ENCODE data around the gene SEC24D.

SEC24D gene

DNA sequence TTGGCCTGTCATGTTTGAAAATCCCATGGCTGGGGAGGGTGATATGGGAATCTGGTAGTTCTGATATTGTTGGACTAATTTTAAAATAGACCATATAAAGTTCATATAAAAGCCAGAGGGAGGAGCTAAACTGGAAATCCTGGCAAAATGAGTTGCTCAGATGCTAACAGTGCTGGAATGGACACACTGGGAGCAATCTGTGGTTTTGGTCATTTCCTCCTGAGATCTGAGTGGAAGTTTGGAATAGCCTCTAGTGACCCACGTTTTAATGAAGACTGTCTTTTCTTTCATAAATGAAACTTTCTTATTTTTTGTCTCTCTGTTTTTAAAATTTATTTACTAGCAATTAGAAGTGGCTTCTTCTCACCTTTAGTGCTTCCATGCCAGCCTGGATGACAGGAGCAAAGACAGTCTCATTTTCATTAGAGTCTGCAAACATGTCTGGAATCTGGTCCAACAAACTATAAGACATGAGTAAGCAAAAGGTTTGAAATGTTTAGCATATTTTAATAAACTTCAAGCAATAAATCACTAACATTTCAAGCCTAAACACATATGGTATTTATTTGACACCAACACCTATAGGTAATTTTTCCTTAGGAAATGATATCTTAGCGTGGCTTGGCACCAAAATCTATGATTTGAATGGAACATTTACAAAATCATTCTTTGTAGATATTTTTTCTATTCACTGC, 84.2 kb downstream of the SEC24D start:
- DNase-seq (ENCODE audit: low spot score), result no peak

DNA sequence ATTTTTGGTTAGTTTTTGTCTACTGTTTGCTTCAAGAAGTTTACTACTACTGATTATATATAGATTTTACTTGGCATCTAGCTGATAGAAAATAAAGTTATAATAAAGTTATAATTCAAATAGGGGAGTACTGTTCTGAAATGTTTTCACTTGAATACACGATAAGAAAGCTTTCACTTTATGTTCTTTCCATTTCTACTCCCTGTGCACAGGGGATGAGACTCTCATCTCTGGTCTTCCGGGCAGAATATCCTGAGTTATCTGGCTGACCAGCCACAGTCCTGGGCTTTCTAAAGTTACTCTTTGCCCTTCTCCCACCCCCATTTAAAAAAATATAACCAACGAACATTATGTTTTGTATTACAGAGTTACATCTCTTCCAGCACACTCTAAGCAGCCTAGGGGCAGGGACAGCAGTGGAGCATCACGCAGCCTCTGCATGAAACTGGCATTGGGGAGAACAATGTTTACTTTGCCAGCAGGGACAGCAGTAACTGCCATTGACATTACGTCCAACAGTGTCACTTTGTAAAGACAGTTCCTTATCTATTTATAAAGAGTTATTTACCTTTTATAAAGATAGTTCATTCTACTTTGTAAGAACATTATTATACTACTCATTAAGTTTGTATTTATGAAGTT, 86.5 kb downstream of the SEC24D start:
- DNase-seq (ENCODE audit: low spot score), result no peak

DNA sequence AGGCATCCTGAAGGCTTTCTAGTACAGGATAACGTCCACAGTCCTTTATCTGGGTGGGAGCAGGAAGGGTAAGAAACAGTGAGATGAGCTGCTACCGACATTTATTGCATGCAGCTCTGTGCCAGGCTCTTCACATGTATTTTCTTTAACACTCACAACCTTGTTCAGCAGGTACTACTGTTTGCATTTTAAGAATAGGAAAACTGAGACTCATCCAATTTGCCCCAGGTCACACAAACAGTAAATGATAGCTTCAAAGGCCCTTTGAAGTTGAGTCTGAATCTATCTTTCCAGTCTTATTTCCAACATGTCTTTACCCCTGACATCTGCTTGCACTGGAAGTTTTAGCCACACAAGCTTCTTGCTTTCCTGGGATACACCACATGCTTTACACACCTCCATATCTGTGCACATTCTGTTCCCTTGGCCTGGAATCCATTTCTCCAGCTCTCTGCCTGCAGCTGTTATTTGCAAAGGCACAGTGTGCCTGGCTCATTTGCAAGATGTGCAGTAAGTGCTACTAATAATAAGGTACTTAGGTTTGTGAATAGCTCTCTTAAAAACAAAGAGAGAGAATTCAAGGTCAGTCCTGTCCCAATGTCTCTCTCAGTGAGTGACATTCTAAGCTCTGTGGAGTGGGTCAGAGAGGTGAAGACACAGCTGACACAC, 89.5 kb downstream of the SEC24D start:
- DNase-seq (ENCODE audit: low spot score), result no peak

DNA sequence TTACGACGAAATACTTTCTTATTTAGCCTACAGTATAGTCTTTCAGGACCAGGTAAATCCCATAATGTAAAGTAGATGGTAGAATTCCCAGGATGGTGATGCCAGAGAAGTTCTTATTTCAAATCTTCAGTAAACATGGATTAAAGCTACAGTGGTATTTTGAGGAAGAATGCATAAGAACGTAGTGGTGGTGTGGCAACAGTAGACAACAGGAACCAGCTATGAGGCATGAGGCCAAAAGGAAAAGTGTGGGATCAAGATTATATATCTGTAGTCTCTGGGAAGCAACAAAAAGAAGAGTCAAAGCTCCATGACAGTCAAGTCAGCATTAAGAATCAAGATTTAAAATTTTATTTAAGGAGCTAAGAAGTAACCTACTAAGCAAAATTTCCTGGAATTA, 90.6 kb downstream of the SEC24D start:
- no peak for DNase-seq (ENCODE audit: low spot score)

DNA sequence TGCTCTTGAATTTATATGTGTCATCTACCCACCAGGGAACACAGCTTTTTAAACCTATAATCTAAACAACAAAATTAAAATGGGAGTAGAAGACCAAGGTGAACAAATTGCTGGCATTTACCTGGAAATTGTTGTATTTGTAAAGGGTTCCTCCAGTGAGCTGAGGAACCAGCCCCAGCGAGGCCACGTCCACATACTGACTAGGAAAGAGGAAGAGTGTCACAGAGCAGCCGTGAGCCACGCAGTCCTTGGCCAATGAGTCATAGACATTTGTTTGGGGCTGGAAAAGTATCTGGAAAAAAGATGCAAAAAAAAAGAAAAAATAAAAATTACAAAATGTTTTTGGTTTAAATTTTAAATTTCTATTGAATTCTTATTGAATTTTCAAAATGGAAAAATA, 92.1 kb downstream of the SEC24D start:
- no peak for DNase-seq (ENCODE audit: low spot score)

DNA sequence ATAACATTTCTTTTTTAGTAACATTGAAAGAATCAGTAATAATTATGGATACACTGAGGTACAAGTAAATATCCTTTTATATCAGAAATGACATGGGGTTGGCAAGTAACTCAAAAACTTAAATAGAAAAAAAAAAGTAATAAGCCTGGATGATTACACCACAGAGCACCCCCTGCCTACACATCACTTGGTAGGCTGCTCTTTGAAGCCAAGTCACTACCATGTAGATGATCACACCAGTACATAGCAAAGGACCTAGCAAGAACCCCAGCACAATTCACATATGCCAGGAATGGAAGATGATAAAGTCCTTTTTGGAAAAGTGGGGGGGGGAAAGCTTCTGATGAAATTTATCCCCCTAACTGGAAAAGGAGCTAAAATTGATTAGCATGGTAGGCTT, 93.9 kb downstream of the SEC24D start:
- DNase-seq (ENCODE audit: low spot score), result no peak

DNA sequence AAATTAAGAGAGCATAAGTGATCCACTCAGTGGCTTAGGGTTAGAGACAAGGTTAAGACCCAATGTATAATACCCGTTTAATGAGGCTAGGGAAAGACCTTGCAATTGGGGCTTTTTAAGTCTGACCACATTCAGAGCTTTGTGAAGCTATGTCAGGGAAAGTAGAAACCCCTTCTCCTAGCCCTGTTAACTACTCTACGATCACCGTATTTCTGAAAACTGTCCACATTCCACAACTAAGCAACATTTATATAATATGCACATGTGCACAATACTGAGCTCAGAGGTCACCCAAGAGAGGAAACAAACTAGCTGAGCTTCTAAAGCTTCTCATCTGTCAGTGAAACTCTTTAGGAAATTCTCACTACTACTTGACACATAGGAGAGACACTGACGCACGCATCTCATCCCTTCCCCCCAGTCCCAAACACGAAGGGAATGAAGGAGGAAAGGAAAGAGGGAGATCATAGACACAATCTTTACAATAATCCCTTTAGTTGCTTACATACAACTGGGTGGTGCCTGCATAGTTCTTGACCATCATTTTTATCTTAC, 94.5 kb downstream of the SEC24D start:
- no peak for DNase-seq (ENCODE audit: low spot score)

DNA sequence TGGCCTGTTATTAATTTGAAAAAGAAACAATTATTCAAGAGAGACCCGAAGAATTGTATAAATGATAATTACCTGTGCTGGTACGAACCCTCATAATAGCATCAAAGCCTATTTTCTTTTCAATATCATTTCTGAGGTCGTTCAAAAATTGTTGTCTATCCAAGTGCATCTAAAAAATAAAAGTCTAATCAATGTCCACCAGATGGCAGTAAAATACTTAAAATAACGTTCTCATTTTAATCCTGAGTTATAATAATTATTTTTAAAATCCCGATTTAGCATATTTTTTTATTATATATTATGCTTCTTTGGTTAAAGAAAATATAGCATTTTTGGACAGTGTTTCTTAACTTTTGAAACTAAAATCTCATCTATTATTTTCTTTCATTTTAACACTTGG, 95.1 kb downstream of the SEC24D start:
- DNase-seq (ENCODE audit: low spot score), result peak; percentile 14

DNA sequence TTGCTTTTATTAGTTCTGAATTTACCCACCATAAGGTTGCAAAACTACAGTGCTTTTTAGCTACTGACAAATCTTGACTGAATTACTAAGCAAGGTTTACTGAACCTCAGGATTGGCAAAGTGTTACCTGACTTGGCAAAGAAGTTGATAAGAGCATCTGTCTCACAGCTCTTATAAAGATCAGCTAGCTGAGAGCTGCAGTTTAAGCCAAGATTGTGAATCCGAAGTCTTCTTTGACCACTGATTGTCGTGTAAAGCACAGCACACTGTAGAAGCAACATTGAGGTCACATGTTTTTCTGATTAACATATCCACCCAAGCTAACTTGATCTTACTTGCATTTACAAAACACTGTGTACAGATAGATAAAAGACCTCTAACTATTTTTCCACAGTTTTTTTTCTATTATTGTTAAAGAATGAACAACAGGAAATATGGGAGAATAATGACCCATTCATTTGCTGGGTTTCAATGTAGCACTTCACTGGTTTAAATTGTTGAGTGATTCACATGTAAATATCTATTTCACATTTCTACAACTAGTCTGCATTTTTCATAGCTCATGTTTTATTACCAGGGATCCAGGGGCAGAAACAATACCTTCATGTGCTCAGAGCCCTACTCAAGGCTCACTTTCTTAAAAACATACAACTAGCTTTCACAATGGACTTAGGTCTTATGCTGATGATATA, 96.8 kb downstream of the SEC24D start:
- DNase-seq (ENCODE audit: low spot score), result no peak

DNA sequence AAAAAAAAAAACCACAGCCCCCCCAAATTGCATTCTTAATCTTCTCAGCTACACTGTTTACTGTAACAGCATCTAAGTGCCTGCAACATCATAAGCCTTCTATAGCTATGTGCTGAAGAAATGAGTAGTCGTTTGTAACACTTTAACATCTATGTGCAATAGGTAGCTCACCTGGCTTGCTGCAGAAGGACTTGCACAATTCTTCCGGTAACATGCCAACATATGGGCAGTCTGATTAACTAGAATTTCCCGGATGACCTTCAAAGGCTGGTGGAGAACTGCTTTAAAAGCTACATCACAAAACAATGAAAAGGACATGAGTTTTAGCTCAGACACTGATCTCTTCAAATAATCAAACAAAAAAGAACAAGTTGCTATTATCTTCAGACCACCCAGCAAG, 97.8 kb downstream of the SEC24D start:
- no peak for DNase-seq (ENCODE audit: low spot score)

DNA sequence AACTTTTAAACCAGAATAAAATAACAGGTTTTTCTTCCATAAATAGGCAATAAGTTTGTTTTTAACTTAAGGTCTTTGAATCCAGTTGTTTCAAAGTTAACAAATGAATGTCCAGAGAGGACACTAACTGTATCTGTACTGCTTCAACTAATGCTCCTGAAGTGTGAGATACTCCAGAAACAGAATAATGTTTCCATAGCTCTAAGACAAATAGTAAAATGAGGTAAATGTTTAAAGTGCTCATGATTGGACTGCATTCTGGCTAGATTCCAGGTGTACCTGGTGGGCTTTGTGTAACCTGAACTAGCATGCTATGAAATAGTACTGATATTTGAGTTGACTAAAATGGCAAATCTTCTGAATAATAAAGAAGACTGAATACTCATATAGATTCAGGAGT, 99.0 kb downstream of the SEC24D start:
- DNase-seq (ENCODE audit: low spot score), result no peak

DNA sequence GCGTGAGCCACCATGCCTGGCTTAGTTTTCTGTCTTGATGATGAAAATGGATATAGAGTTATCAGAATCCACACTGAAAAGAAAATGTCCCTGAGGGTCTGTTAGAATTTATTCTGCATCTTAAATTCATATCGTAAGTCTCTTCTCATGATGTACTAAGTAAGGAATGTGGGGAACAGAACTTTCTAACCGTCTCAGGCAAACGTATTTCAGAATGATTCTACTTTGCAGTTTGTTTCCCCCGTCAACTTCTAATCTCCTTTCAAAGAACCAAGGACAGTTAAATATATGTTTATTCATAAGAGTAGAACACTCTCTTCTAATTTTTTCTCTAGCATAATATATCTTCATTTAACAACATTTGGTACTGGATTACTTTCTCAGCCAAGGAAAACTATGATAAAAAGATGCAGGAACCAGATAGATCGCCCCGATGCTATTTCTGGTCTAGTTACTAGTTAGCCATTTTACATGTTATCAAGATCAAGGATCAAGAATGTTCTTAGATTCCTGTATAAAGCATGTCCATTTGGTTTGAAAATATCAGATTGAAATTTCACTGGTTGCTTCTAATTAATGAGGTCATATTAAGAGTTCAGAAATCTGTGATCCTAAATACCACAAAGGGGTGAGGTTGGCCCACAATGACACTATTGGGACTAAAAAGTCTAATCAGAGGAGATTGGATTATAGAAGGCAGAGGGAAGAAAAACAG, 101.3 kb downstream of the SEC24D start:
- no peak for DNase-seq (ENCODE audit: low spot score)

DNA sequence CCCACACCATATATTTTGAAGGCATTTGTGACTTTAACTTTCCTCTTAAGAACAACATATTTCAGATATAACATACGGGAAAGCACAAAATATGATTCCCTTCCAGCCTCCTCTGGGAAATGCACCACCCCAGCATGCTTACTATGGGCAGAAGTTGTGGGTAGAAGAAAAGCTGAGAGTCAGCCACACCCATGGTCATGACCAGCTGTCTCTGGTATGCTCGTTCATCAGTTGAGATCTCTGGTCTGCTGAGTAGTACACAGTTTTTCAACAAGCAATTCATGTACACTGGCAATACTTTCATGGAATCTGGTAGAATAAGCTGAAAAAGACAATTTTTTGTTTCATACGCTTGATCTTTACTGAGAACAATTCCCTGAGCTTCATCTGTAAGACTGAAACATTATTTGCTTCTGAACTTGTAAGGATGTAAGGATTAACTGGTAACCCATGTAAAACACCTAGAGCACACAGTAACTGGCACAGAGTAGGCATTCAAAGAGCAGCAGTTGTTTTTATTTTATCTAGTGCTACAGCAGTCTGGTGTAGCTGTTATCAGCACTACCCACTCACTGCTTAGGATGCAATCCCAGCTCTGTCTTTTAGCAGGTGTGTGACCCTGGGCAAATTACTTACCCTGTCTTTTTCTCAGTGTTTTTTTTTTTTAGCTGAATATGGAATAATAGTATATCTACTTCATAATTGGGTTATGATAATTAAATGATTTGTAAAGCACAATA, 103.2 kb downstream of the SEC24D start:
- no peak for DNase-seq (ENCODE audit: low spot score)

DNA sequence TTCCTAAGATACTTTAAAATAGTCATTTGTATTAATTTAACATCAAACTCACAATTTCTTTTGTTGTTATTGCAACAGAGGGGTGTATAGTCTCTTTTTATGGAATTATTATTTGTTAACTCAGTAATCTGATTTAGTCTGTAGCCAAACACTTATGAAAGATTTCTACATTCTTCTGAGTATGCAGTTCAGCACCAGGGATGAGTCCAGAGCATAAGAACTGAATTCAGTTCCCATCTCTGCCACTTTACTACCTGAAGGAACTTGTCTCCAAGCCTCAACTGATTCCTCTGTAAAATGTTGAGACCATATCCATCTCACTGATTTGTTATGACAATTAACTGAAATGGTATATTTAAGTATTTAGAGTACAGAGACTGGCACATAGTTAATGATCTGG, 105.2 kb downstream of the SEC24D start:
- DNase-seq (ENCODE audit: low spot score), result no peak

DNA sequence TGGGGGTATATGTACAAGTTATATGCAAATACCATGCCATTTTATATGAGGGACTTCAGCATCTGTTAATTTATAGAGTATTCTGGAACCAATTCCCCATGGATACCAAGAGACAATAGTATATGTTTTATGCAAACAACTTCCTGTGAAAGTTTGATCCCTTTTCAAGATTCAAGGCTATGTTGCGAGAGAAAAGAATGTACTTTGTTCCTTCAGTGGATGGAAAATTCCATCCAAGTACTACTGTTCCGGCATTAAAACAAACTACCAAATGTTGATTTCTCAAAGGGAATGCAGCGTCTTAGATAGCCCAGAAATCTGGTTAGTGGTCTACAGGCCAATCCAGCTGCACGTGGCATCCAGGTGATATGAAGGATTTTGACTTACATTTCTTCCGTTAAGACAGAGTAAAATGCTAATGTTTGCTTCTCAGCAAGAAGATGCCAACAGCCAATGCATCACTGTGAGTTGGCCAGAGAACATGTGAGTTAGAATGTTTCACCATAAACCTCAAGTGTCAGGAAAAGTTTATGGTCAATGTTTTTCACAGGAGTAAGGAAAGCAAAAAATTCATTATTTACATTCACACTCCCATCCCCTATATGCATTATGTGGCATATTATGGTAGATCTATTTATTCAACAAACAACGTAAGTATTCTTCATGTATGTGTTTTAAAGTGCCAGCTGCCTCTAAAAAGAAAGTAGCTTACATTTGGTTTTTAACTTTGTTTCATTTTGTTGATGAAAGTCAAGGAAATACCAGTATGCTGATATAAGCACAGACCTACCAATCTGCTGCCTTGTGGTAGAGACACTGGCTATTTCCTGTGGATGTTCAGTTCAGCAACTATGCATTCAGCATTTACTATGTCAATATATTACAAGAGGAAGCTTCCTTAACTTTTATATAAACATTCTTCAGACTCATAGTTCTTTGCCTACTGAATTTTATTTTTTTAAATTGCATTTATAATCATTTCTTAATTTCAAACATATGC, 106.3 kb downstream of the SEC24D start:
- DNase-seq (ENCODE audit: low spot score), result no peak

DNA sequence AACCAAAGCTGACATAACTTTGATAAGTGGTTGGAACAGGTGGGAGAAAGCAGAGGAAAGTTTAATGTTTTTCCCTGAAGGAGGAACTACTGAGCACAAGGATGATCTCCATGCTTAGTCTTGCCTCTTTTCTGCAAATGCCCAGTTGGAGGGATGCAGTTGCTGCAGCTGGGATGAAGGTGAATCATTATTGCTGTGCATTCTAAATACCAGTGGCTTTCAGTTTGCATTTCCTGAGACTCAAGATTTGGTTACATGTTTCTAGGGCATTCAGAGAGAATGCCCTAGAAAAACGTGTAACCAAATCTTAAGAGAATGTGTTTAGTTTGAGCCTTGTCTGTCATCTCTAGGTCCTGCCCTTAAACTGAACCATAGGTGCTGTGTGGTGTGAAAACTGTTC, 108.6 kb downstream of the SEC24D start:
- DNase-seq (ENCODE audit: low spot score), result no peak

DNA sequence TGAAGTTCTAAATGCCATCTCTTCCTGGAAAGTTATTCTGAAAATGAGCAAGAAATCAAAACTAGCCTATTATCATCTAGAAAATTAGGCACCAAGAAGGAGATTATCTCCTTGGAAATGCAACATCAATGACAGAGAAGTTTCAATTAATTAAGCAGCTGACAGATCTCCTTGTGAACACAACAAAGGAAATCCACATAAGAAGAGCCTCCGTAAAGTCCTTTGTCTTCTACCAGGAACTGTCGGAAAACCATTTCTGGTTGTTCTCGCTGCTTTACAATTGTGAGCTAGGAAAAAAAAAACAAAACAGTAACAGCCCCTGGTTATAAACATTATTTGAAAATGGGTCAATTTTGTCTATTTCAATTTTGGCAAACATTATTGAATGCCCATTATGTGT, 112.6 kb downstream of the SEC24D start:
- DNase-seq (ENCODE audit: low spot score), result no peak

DNA sequence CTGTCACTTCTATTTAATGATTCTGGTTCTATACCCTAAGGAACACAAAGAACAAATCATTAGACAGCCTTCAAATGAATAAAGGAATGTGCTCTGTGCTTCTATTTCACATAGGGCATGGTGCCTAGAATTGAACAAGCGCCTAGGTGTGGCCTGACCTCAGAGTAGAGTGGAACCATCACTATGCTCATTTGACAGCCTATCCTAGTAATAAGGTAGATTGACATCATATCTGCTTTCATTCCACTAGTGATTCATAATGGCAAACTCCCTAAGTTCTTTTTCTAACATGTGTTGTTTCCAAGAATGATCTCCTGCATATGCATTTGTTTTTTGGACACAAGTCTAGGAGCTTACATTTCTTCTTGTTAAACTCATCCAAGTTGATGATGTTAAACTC, 114.2 kb downstream of the SEC24D start:
- no peak for DNase-seq (ENCODE audit: low spot score)

DNA sequence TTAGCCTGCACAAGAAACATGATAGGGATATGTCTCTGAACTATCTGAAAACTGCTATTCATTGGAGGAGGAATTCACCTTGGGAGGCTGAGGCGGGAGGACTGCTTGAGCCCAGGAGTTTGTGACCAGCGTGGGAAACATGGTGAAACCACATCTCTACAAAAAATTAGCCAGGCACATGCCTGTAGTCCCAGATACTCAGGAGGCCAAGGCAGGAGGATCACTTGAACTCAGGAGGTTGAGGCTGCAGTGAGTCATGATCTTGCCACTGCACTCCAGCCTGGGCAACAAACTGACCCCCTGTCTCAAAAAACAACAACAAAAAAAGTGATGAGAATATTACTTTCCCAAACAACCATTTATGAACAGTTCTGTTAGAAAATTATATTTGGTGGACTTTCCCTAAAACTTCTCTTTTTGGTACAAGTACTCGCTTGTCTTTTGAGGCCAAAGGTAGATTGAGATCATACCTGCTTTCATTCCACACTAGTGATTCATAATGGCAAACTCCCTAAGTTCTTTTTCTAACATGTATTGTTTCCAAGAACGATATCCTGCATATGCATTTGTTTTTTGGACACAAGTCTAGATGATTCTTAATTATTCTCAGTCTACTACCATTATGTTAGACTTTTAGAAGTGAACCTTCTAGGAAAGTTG, 117.3 kb downstream of the SEC24D start:
- DNase-seq (ENCODE audit: low spot score), result no peak
